ENCODE data around the gene CHRNB1. TPM values are rescaled to one million over a fixed set of nuclear protein-coding genes. Genes with fewer than 3 reads are reported as not detected.
A peak's percentile ranks its signal among the peaks of the same experiment; 100 is the strongest.
"Not testable (repeated sequence)": the region's sequence is repeated elsewhere in the genome, so short reads cannot be mapped to it uniquely, and the experiment has no call there.

The CHRNB1 gene
- total and polyA plus RNA-seq, 10 of the 15 experiments (the other 5 are each of a cell fraction or from before 2014, with no cell fraction given): 5.8 to 14.8 (median 11.3) TPM

GRCh38 chr17:7480089-7480384 lies 35.2 kb downstream of the CHRNB1 start (continued):
- TF ChIP-seq, protein P1, sequence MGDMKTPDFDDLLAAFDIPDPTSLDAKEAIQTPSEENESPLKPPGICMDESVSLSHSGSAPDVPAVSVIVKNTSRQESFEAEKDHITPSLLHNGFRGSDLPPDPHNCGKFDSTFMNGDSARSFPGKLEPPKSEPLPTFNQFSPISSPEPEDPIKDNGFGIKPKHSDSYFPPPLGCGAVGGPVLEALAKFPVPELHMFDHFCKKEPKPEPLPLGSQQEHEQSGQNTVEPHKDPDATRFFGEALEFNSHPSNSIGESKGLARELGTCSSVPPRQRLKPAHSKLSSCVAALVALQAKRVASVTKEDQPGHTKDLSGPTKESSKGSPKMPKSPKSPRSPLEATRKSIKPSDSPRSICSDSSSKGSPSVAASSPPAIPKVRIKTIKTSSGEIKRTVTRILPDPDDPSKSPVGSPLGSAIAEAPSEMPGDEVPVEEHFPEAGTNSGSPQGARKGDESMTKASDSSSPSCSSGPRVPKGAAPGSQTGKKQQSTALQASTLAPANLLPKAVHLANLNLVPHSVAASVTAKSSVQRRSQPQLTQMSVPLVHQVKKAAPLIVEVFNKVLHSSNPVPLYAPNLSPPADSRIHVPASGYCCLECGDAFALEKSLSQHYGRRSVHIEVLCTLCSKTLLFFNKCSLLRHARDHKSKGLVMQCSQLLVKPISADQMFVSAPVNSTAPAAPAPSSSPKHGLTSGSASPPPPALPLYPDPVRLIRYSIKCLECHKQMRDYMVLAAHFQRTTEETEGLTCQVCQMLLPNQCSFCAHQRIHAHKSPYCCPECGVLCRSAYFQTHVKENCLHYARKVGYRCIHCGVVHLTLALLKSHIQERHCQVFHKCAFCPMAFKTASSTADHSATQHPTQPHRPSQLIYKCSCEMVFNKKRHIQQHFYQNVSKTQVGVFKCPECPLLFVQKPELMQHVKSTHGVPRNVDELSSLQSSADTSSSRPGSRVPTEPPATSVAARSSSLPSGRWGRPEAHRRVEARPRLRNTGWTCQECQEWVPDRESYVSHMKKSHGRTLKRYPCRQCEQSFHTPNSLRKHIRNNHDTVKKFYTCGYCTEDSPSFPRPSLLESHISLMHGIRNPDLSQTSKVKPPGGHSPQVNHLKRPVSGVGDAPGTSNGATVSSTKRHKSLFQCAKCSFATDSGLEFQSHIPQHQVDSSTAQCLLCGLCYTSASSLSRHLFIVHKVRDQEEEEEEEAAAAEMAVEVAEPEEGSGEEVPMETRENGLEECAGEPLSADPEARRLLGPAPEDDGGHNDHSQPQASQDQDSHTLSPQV (IDR thresholded peaks at IDR 0.05): no peak

DNA sequence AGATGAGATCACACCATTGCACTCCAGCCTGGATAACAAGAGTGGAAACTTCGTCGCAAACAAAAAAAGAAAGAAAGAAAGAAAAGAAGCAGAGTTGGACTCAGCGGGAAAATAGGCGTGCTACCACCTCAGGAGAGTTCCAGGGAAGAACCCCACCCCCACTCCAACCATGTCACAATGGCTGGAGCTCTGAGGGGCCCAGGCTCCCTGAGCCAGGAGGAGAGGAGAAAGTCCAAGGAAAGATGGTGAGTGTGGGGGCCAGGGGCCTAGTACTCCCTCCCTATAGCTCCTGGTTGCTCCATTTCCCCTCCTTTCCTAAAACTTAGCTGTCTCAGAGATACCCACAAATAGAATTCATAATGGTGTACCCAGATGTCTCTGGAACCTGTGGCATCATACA lies 36.4 kb downstream of the CHRNB1 start, which contains the start of gene SLC35G6:
SLC35G6 (plus strand) TSS at position 172 of the 400 bp plus-strand sequence; CDS start at position 243, 71 bp downstream.
- H3K27me3 ChIP-seq (replicated peaks in 1 of 2; ENCODE audit: control insufficient read depth in 2 of 2, insufficient read depth in 2 of 2, low read length in 1 of 2); H3K27ac ChIP-seq (ENCODE audit: control insufficient read depth, insufficient read depth); FAIRE-seq; H4K20me1 ChIP-seq (ENCODE audit: control insufficient read depth, insufficient read depth); BruUV-seq (replicated peaks); H3K9me3 ChIP-seq (replicated peaks; ENCODE audit: control insufficient read depth, insufficient read depth, low read length); DNase-seq (ENCODE audit: low read depth, low spot score); in situ Hi-C loops (cut with MboI); H2AFZ ChIP-seq (ENCODE audit: control insufficient read depth, low read depth, low read length); H3K36me3 ChIP-seq (ENCODE audit: control insufficient read depth in 2 of 2, insufficient read depth in 2 of 2, low read length in 1 of 2); ATAC-seq: not testable (repeated sequence)
- H3K4me3 ChIP-seq: peak within 1 kb of the TSS; percentile 70; the same call in 1 of the 2 replicates
- peaks cover 11% of the 10 kb centered on the region for H3K4me1 ChIP-seq (ENCODE audit: control insufficient read depth, insufficient read depth, low read length)
- H3K4me2 ChIP-seq (ENCODE audit: control insufficient read depth, insufficient read depth): peak within 1 kb of the TSS; percentile 97
- peaks cover 47% of the 10 kb centered on the region for H3K79me2 ChIP-seq (ENCODE audit: control insufficient read depth, insufficient read depth, low read length)
- SMC1A ChIA-PET (ENCODE audit: uncharacterized antibody, unreplicated experiment): interaction anchor here (1.1 to 2.6 kb wide), 3 partner anchors 40 to 79 kb away, joined by 3 to 8 read pairs (median 3); no protein-coding TSS in a partner anchor
- RAD21 ChIA-PET (ENCODE audit: unreplicated experiment): interaction anchor here (0.6 to 1.0 kb wide), 2 partner anchors 37 to 207 kb away, joined by 3 read pairs; partner anchors contain the start of genes TP53 and WRAP53
- H3K9ac ChIP-seq (ENCODE audit: control insufficient read depth, insufficient read depth, low read length): peak within 1 kb of the TSS; percentile 79
- intact Hi-C loops (cut with micrococcal nuclease; ENCODE audit: unreplicated experiment): loop anchor here (10.0 kb wide), 1 partner anchor 204 kb away; the partner anchor contains the start of genes TP53 and WRAP53
- 86% methylated on average over 4 of the region's 4 CpGs for WGBS (ENCODE audit: insufficient coverage, insufficient replicate concordance, low lambda C conversion rate, missing lambda C conversion rate)
- CTCF ChIA-PET: interaction anchor here (6.2 kb wide), 1 partner anchor 80 kb away, joined by 17 read pairs; the partner anchor contains the start of gene SENP3
- POLR2A ChIA-PET: interaction anchor here (0.6 to 3.2 kb wide), 5 partner anchors 11 to 349 kb away, joined by 3 to 18 read pairs (median 5); partner anchors contain the start of gene TMEM102

- H3K9ac ChIP-seq (ENCODE audit: control insufficient read depth, insufficient read depth, low read length); BruUV-seq (replicated peaks); H3K36me3 ChIP-seq (ENCODE audit: control insufficient read depth in 2 of 2, insufficient read depth in 2 of 2, low read length in 1 of 2); H3K4me1 ChIP-seq (ENCODE audit: control insufficient read depth, insufficient read depth, low read length); H2AFZ ChIP-seq (ENCODE audit: control insufficient read depth, low read depth, low read length); H3K4me2 ChIP-seq (ENCODE audit: control insufficient read depth, insufficient read depth); CTCF ChIA-PET; H3K27ac ChIP-seq (ENCODE audit: control insufficient read depth, insufficient read depth); H3K27me3 ChIP-seq (replicated peaks in 1 of 2; ENCODE audit: control insufficient read depth in 2 of 2, insufficient read depth in 2 of 2, low read length in 1 of 2); H3K9me3 ChIP-seq (replicated peaks; ENCODE audit: control insufficient read depth, insufficient read depth, low read length); ATAC-seq; FAIRE-seq; H3K4me3 ChIP-seq; H4K20me1 ChIP-seq (ENCODE audit: control insufficient read depth, insufficient read depth); DNase-seq (ENCODE audit: low read depth, low spot score); in situ Hi-C loops (cut with MboI): not testable (repeated sequence)
- SMC1A ChIA-PET (ENCODE audit: uncharacterized antibody, unreplicated experiment): interaction anchor here (1.5 kb wide), 1 partner anchor 41 kb away, joined by 3 read pairs; no protein-coding TSS in a partner anchor
- POLR2A ChIA-PET: interaction anchor here (1.1 to 6.6 kb wide), 3 partner anchors 42 to 350 kb away, joined by 3 to 63 read pairs (median 5); partner anchors contain the start of genes FGF11 and TMEM102
- WGBS (ENCODE audit: insufficient coverage, insufficient replicate concordance, low lambda C conversion rate, missing lambda C conversion rate): 90% methylated on average over 27 of the region's 31 CpGs
- RAD21 ChIA-PET (ENCODE audit: unreplicated experiment): interaction anchor here (1.0 kb wide), 1 partner anchor 206 kb away, joined by 3 read pairs; the partner anchor contains the start of genes TP53 and WRAP53
- intact Hi-C loops (cut with micrococcal nuclease; ENCODE audit: unreplicated experiment): loop anchor here (10.0 kb wide), 1 partner anchor 203 kb away; the partner anchor contains the start of genes TP53 and WRAP53
- peaks cover 51% of the 10 kb centered on the region for H3K79me2 ChIP-seq (ENCODE audit: control insufficient read depth, insufficient read depth, low read length)
Observed at GRCh38 chr17:7481842-7482741, 37.2 kb downstream of the CHRNB1 start.

Measured in GM12878 (cell line).